Omental fat pad (tissue), 4 donors: ENCODE results near the gene CYYR1. TPM values are rescaled to one million over a fixed set of nuclear protein-coding genes. Genes with fewer than 3 reads are reported as not detected.

Source experiments
- ATAC-seq: fragments of 150-250 bp; one replicate; pipeline ENCODE4 v1.9.1; 2016; ENCODE audit warnings: mild to moderate bottlenecking, moderate library complexity; ENCODE audit not compliant: low FRiP score
- DNase-seq: peaks from one replicate; pipeline ENCODE4 v3.0.0-alpha.2; 2019; ENCODE audit warnings: low spot score
- CTCF ChIP-seq, 3 donors: fragments of 450-650 bp; IDR thresholded peaks; one replicate each; pipeline ENCODE4 v1.5.1; 2016 to 2017; ENCODE audit warnings: antibody characterized with exemption in 3 of 3, mild to moderate bottlenecking in 3 of 3, moderate library complexity in 2 of 3
- total RNA-seq, 4 donors: library from RNA; depleted of rRNA; stranded (reverse); fragments of >200 nt; gene quantifications; one replicate each; pipeline ENCODE4 v1.1.0, GENCODE V29; 2016

CYYR1 gene
- total RNA-seq, 4 donors from 2014 or later: 14.3 to 72.8 (median 20.4) TPM

GRCh38 chr21:26593800-26594199, 20.7 kb upstream of the CYYR1 start:
- ATAC-seq (no peak), DNase-seq (no peak)
- TF ChIP-seq CTCF (IDR thresholded peaks at IDR 0.05): no peak

GRCh38 chr21:26591543-26591942, 18.5 kb upstream of the CYYR1 start:
- no peak for DNase-seq
- no peak for TF ChIP-seq CTCF (IDR thresholded peaks at IDR 0.05)
- no peak for ATAC-seq

GRCh38 chr21:26588446-26588845, 15.4 kb upstream of the CYYR1 start:
- ATAC-seq: no peak
- no peak for TF ChIP-seq CTCF (IDR thresholded peaks at IDR 0.05)

GRCh38 chr21:26587736-26588201, 14.7 kb upstream of the CYYR1 start:
- no peak for DNase-seq
- no peak for TF ChIP-seq CTCF (IDR thresholded peaks at IDR 0.05)
- ATAC-seq: peak; percentile 93

More at GRCh38 chr21:26588446-26588845, 15.4 kb upstream of the CYYR1 start:
- no peak for DNase-seq

- DNase-seq (no peak), ATAC-seq (no peak)
- no peak for TF ChIP-seq CTCF (IDR thresholded peaks at IDR 0.05)
These were observed 10.7 kb upstream of the CYYR1 start for GRCh38 chr21:26583769-26584168.

- DNase-seq: no peak
- TF ChIP-seq CTCF (IDR thresholded peaks at IDR 0.05): no peak
- no peak for ATAC-seq
These were observed 8.7 kb upstream of the CYYR1 start for GRCh38 chr21:26581818-26582217.

GRCh38 chr21:26572076-26572701, 897 bp downstream of the CYYR1 start:
- ATAC-seq (no peak), DNase-seq (no peak)
- TF ChIP-seq CTCF (IDR thresholded peaks at IDR 0.05): no peak
